Measurements from ENCODE around the gene AGGF1.
"Not testable (repeated sequence)": the region's sequence is repeated elsewhere in the genome, so short reads cannot be mapped to it uniquely, and the experiment has no call there.

Gene AGGF1

DNA sequence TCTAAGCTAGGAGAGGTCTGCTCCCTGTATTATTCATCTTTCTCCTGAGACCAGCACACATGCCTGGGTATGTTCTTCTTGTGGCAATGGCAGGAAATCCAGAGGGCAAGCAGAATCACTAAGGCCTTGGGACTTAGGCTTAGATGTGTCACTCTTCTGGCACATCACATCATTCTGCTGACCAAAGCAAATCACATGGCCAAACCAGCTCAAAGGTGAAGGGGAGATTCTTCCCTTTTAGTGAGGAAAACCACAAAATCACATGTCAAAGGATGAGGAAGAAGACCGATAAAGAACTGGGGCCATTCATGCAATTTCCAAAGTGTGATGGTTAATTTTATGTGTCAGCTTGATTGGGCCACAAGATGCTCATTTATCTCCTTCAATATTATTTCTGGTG is 5.7 kb upstream of the AGGF1 start:
- no peak for DNase-seq

- DNase-seq, result no peak
Measured at GRCh38 chr5:77028631-77029375, 1.4 kb upstream of the AGGF1 start.

GRCh38 chr5:77029376-77029885 is 773 bp upstream of the AGGF1 start:
- DNase-seq, result no peak

DNA sequence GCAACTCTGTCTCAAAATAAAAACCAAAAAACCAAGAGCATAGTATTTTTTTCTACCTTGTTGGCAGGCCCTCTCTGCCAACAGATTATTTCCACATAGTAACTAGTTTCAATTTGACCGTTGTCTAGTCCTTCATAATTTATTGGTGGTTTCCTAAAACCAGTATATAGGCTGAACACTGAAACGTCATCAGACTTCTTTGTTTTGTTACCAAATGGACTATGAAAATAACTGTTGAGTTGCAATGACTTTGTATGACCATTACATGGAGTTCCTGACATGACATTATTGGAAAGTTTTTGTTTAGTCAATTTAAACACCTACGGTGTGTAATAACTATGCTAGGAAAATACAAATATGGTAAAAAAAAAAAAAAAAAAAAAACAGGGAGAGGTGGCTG is 1.7 kb downstream of the AGGF1 start:
- no peak for DNase-seq

GRCh38 chr5:77032635-77033034 is 2.4 kb downstream of the AGGF1 start:
- no peak for DNase-seq

- DNase-seq, result no peak
Measured at GRCh38 chr5:77033338-77033737, 3.1 kb downstream of the AGGF1 start.

DNA sequence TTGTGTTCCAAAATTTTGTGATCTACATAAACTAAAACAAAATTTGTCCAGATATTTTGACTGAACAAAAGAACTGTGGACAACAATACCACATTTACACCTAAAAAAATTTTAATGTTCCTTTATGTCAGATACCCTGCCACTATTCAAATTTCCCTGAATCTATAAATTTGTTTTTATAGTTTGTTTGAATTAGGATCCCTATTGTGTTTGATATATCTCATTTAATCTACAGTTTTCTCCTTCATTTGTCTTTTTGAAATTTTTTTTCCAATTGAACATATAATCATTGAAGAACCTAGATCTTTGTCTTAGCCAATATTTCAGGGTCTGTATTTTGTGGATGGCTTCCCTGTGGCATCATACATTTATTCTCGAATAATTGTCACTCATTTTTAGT is 5.7 kb downstream of the AGGF1 start:
- no peak for DNase-seq

DNA sequence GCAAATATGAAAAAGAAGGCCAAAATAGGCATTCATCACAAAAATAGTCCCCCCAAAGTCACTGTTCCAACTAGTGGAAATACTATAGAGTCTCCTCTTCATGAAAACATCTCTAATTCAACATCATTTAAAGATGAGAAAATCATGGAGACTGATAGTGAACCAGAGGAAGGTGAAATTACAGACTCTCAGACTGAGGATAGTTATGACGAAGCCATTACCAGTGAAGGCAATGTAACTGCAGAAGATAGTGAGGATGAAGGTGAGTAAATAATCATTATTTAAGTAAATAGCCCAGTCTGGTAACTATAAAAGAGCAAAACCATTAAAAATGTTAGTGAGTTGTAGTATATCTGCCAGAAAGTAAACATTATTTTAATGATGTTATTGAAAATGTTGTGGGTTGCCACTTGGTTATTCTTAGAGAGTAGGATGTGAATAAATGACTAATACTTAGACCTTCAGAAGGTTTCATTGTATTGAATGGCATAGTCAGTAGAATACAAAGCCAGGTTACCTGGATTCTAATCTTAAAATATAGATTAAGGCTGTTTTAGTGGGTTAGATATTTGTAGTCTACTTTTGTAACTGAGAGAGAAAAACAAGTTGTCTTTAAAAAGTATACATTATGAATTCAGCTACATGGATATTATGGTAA is 16.3 kb downstream of the AGGF1 start:
- no peak for DNase-seq

DNA sequence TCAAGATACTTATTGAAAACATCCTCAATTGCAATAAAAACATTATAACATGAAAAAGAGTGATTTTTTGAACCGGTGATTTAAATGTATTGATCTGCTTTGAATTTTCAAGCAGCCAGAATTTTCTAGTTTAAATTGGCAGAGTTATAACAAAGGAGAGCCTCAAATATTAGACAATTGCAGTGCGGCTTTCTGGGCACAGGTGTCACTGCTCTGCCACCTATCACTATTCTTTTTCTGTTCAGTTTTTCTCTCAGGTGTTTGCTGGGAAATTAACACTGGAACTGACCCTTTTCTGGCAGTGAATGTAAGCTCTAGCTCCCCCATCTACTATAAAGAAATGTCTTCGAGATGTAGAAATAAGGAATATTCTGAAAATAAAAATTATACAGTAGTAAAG is 33.8 kb downstream of the AGGF1 start:
- no peak for DNase-seq

DNA sequence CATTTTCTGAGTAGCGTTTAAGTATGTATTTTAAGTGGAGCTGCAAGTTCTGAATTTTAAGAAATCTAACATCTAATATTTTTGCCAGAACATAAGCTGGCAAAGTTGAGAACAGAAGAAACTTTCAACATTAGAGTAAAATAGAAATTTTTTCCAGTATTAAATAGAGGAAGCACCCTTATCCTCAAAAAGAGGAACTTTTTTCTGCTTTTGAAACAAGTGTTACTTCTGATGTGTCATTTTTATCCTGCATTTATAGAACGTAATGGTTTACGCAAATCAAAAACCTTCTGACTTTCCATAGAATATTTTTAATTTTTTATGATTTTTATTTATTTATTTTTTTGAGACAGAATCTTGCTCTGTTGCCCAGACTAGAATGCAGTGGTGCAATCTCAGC is 35.1 kb downstream of the AGGF1 start:
- DNase-seq, result no peak

- DNase-seq, result no peak
Measured at GRCh38 chr5:77066184-77066583, 36.0 kb downstream of the AGGF1 start.

DNA sequence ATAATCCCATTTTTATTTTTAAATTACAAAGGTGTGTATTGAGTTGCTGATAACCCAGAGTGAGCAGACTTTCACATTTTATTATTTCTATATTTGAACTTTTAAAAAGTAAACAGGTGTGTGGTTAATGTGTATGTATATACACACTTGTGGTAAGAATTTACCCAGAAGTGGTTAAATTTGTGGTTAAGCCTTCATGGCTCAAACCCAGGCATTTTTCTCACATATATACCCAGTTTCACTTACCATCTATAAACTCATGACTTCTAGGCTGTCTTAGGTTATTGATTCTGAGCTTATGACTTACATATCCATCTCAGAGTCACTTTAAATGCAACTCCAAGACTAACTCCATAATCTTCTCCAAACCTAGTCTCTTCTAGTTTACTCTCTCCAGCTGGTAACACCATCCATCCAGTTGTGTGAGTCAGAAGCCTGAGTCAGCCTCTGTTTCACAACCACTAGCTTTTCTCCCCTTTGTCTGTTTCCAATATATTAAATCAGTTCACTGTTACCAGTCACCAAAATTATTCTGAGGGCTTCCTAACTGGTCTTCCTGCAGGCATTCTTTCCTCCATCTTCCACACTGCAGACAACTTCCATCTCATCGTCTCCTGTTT is 36.7 kb downstream of the AGGF1 start:
- DNase-seq, result no peak

DNA sequence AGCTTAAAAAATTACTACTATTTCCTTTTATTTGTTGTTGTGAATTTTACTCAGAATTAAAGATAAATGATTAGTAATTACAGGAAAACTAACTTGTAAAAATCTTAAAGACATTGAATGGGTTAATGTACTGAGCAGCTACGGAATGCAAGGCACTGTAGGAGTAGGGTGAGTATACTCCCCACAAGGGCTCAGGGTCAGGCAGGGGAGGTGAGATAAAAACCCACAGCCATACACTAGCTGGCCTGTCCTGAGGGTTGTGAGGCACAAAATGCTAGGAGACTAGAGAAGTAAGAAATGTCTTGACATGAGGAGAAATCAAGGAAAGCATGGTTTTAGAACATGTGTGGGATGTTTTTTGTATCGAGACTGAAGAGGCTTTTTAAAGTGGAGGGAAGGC is 43.5 kb downstream of the AGGF1 start:
- no peak for DNase-seq

DNA sequence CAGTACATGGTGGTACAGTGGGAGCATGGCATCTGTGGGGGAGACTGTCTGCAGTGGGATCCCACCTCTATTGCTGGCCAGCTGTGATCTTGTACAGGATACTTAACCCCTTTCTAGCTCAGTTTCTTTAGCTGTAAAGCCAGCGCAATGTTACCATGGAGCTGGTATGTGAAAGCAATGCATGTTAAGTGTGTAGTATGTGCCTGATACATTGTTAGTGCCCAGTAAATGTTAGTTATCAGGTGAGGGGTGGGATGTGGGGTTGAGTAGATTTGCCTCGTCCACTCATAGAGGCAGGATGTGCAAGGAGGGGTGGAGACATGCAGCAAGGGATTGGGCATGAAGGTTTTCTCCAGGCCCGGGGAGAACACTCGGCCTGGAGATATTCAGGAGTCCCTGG is 44.5 kb downstream of the AGGF1 start:
- no peak for DNase-seq

DNA sequence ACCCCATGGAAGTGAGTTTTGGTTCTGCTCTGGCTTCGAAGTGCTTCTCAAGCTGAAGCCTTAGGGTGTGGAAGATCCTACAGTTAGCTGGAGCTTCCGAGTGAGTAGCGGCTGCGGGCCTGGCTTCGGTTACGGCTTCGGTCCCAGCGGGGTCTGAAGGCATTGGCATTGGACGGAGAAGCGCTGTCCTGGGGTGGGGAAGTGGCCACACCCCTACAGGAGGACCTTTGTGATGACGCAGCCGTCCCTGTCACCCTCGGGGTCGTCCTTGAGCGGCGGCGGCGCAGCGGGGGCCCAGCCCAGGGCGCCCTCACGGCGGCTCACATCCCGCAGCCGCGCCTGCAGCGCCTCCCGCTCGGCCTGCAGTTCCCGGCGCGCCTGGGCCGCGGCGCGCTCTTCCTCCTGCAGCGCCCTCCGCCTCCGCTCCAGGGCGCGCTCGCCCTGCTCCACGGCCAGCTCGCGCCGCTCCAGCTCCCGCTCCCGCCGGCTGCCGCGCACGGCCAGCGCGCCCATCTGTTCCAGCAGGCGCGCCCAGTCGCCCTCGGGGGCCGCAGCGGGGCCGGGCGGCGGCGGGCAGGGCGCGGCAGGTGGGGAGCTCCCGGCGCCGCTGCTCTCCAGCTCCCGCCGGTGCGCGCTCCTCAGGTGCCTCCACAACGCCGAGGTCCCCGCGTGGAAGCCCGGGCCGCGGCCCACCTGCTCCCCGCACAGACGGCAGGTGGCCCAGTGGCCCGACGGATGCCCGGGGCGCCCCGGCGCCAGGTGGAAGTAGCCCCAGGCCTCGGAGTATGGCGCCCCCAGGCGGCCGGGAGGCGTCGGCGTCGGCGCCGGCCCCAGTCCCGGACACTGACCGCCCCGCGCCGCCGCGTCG is 47.0 kb downstream of the AGGF1 start:
- DNase-seq, result no peak

DNA sequence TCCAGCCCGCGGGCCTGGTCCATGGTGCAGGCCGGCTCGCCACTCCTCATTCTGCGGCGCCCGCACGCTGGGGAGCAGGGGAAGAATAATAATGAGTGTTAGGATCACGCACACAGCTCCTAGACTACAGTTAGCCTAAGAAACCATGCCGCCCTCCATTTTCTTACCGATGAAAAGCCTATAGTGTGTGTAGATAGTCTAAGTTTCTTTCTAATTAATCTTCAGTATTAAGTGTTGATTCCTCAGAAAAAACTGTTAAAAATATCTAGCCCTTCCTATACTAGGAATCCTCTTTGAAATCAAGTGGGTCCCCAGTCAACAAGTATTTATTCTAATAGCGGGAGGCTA is 47.6 kb downstream of the AGGF1 start:
- DNase-seq, result no peak

GRCh38 chr5:77080479-77080878 is 50.3 kb downstream of the AGGF1 start:
- not testable (repeated sequence) for DNase-seq

DNA sequence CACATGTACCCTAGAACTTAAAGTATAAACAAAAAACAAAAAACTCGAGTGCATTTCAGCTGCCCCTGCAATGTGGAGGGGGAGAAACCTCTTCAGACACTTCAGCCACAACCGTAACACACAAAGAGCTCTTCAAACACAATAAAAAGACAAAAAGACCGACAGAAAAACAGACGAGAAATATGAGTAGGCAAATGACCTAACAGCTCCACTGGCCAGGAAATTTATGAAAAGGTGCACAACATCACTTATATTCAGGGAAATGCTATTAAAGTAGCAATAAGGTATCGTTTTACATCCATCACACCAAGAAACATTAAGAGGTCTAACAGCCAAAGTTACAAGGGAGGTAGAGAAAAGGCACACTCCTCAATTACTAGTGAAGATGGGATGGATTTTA is 50.7 kb downstream of the AGGF1 start:
- peak; percentile 69 for DNase-seq

DNA sequence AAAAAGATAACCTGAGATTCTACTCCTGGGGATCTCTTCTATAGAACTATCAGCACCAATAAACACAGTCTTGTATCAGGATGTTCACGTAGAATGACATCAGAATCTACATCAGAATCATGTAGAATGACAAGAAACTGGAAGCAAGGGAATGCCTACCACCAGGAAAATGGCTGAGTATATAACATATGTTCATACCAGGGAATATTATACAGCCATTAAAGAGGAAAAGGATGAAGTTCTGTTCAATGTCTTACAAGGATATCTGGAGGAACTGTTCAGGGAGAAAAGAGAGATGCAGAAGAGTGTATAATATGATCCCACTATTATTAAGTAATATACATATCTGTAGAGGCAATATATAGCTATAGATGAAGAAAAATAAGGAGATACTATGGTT is 52.1 kb downstream of the AGGF1 start:
- no peak for DNase-seq

DNA sequence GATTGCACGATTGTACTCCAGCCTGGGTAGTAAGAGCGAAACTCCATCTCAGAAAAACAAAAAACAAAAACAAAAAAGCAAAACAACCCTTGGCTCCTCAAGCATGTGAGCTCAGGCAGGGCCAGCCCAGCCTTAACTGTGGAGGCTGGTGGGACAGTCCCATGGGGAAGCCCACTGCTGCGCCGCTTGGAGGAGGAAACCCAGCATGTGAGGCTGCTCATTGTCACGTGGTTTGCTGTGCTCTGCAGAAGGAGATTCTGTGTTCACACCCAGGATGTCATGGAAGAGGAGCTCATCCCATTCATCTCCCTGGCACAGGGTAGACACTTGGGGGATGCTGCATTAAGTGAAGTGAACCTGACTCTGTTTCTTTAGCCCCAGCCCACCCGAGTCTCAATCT is 52.9 kb downstream of the AGGF1 start:
- DNase-seq, result no peak

DNA sequence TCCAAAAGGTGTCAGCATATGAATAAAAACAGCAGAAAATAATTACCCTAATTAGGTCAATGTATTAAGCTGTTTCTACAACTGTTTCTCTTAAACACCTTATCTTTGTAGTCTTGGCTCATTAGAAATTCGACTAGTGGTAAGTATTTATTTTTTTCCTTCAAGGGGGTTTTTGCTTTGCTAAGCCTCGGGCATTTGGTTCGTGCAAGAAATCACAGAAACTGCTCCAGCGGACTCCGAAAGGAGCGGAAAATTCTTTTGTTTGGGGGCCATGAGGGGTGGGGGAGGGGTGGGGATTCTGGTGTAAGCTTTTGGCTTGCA is 56.1 kb downstream of the AGGF1 start:
- DNase-seq, result no peak

- no peak for DNase-seq
Measured at GRCh38 chr5:77086689-77087483, 56.7 kb downstream of the AGGF1 start, which contains the start of gene ZBED3. ZBED3 (minus strand) TSS chr5:77087285; CDS start chr5:77077878, 9,407 bp downstream.

Data from NCI-H187 treated with DMSO at 0.1 percent for 48 hours (cell line).